Inflammatory macrophage treated with lipopolysaccharide for 1 hour (primary cell): ENCODE measurements around the gene VMP1.
"Not testable (repeated sequence)": the region's sequence is repeated elsewhere in the genome, so short reads cannot be mapped to it uniquely, and the experiment has no call there.

ENCODE experiments used
- DNase-seq, 2 donors: peaks; one replicate each; pipeline ENCODE4 v3.0.0-alpha.2; 2020 to 2022

The VMP1 gene

DNA sequence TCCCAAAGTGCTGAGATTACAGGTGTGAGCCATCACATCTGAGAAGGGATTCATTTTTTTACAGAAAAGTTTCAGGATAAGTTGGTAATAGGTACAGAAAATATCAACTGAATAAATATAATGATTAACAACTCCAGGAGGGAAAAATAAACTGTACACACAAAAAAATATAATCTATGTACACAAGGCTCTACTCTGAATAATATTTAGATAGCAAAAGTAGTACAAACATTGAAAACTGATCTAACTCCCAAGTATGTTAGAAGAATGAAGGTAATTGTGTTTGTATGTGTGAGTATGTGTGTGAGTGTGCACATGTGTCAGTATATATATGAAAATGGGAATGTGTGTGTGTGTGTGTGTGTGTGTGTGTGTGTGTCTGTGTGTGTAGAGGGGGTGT lies 164.9 kb downstream of the VMP1 start:
- no peak for DNase-seq

DNA sequence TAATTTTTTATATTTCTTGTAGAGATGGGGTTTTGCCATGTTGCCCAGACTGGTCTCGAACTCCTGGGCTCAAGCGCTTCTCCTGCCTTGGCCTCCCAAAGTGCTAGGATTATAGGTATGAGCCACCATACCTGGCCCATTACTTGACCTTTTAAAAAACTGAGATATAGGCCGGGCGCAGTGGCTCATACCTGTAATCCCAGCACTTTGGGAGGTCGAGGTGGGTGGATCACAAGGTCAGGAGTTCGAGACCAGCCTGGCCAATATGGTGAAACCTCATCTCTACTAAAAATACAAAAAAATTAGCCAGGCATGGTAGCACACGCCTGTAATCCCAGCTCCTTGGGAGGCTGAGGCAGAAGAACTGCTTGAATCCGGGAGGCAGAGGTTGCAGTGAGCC lies 166.0 kb downstream of the VMP1 start:
- not testable (repeated sequence) for DNase-seq

DNA sequence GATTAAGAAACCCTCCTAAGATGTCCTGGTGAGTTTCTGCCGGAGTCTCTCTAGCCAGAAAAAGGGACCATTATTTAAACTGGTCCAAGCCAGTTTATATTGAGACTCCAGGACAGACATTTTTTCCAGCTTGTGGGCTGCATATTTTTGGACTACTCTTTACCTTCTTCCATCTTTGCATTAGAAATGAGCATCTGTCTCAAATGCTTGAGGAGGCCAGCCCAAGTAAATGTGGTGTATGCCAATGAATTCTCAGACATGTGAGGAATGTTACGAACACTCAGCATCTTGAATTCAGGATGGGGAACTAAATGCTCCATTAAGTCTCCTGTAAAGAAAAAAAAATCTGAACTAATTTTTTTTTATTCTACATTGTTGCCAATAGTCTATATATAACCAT lies 166.9 kb downstream of the VMP1 start:
- no peak for DNase-seq

DNA sequence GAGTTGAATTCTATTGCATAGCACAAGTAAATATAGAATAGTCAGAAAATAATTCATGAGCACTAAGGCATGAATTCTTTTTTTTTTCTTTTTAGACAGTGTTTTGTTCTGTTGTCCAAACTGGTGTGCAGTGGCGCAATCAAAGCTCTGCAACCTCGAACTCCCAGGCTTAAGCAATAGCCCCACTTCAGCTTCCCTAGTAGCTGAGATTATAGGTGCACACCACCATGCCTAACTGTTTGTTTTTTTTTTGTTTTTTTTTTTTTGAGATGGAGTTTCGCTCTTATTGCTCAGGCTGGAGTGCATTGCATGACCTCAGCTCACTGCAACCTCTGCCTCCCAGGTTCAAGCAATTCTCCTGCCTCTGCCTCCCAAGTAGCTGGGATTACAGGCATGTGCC lies 168.7 kb downstream of the VMP1 start:
- peak; percentile 36 to 51 for DNase-seq

DNA sequence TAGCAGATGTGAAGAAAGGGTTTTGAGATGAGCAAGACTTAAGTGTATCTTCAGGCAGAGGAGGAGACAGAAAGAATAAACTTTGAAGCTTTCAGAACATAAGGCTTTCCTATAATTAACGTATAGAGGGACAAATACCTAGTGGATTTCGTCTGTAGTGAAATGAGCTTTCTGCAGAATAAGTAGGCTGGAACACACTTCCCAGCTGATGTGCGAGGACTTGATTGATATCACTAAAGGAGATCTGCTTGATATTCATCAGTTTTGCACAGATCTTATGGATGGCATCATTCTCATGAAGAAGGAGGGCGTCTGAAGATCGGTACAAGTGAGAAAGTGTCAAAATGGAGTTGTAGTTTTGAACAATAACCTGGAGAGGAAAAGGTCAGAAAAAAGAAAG lies 170.5 kb downstream of the VMP1 start:
- DNase-seq = no peak

DNA sequence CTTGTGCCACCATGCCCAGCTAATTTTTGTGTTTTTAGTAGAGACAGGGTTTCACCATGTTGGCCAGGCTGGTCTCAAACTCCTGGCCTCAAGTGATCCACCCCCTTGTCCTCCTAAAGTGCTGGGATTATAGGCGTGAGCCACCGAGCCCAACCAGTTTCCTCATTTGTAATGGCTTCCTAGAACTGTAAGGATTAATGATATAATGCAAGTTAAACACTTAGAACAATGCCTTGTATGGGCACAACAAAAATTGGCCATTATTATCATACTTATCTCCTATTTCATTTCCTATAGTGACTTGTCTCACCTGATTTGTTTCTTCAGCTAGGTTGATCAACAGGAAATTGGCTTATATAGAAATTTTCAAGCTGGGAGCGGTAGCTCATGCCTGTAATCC lies 171.2 kb downstream of the VMP1 start:
- no peak for DNase-seq

DNA sequence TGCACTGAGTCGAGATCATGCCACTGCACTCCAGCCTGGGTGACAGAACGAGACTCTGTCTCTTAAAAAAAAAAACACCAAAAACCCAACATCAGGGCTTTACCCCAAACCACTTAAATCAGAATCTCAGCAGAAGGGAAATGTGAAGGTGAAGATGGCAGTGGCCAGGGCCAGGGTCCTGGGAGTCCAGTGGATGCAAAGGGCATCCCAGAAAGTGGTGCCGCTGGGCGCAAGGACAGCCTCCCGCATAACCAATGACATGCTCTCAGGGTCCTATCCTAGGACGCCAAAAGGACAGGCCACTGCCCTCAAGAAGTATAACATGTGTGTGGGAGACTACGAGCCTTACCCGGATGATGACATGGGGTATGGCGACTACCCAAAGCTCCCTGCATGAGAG lies 177.4 kb downstream of the VMP1 start:
- DNase-seq = no peak

DNA sequence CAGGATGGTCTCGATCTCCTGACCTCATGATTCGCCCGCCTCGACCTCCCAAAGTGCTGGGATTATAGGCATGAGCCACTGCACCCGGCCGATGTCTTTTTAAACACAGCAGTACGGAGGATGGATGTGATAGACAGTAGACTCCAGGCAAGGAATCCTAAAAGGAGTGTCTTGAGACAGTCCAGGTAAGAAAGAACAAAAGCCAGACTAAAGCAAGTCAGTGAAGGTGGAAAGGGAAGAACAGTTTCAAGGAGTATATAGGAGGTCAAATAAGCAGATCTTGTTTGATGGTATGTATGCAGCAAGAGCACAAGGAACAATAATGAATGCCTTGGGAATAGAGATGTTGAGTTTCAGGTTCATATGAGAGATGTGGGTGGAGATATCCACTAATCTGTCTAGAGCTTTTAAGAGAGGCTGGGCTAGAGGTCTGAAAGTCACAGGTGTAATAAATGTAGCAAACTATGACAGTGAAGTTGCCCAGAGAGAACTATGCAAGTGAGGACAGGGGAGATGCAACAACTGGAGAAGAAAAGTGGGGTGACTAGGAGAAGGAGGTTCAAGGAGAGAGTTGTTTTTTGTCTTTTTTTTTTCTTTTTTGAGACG lies 180.8 kb downstream of the VMP1 start:
- no peak for DNase-seq

DNA sequence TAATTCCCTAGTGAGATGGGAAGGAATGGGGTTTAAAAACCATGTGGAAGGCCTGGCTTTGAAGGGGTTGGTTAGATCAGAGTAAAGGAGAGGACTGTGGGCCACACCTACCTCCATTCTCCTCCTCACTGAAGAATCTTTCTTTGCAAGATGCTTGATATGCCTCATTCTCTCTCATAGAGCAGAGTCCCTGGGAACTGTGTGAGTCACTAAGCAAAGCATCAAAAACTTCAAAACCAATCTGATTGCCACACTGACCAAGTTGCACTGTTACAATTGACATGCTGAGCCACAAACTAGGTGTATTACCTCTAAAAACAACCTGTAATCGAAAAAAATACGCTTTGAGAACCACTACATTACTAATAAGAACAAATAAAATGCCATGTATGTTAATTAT lies 183.3 kb downstream of the VMP1 start:
- DNase-seq = no peak
